CD14-positive monocyte (primary cell): ENCODE data around the gene SOWAHC. TPM values are rescaled to one million over a fixed set of nuclear protein-coding genes. Genes with fewer than 3 reads are reported as not detected.

Experiments used
- DNase-seq, 3 donors: peaks; one replicate each; pipeline ENCODE4 v3.0.0-alpha.2; 2011 to 2022
- H2AFZ ChIP-seq: 2 replicates; pipeline ENCODE4 v1.6.0; 2012; ENCODE audit warnings: mild to moderate bottlenecking, low read depth, low read length, inconsistent platforms; ENCODE audit not compliant: insufficient read depth, poor library complexity, severe bottlenecking
- H3K27ac ChIP-seq, 2 donors: 1 replicate in 1 of 2; 2 replicates in 1 of 2; pipeline ENCODE4 v1.5.1; 2012 to 2013; ENCODE audit warnings: low read length in 2 of 2, control low read depth in 1 of 2, inconsistent platforms in 1 of 2, low read depth in 1 of 2, mild to moderate bottlenecking in 1 of 2
- H3K27me3 ChIP-seq, 2 donors: one replicate each; pipeline versions ENCODE4 v1.6.0 to v1.6.1; 2011 to 2013; ENCODE audit warnings: low read length in 2 of 2; ENCODE audit not compliant: control insufficient read depth in 2 of 2, insufficient read depth in 2 of 2
- H3K36me3 ChIP-seq, 2 donors: replicated peaks in 1 of 2; 1 replicate in 1 of 2; 2 replicates in 1 of 2; pipeline versions ENCODE4 v1.5.1 to v1.6.1; 2012 to 2013; ENCODE audit warnings: low read length in 2 of 2, control low read depth in 1 of 2, inconsistent platforms in 1 of 2, mild to moderate bottlenecking in 1 of 2; ENCODE audit not compliant: insufficient read depth in 2 of 2, control insufficient read depth in 1 of 2
- H3K4me1 ChIP-seq, 2 donors: 1 replicate in 1 of 2; 2 replicates in 1 of 2; pipeline versions ENCODE4 v1.5.1 to v1.6.1; 2012 to 2013; ENCODE audit warnings: low read length in 2 of 2, control low read depth in 1 of 2, inconsistent platforms in 1 of 2, mild to moderate bottlenecking in 1 of 2, moderate library complexity in 1 of 2; ENCODE audit not compliant: insufficient read depth in 2 of 2, control insufficient read depth in 1 of 2
- H3K4me2 ChIP-seq: replicated peaks from 2 replicates; pipeline ENCODE3; 2012; ENCODE audit warnings: low read length, moderate library complexity, mild to moderate bottlenecking; ENCODE audit not compliant: poor library complexity, severe bottlenecking; ENCODE audit errors: extremely low read depth
- H3K4me3 ChIP-seq, 3 experiments: fragments of 200-600 bp in 1 of 3; sonication (generic) in 1 of 3; replicated peaks in 1 of 3; 1 replicate in 2 of 3; 2 replicates in 1 of 3; pipeline ENCODE4 v1.5.1; 2011 to 2013; ENCODE audit warnings: low read length in 3 of 3, mild to moderate bottlenecking in 3 of 3, control low read depth in 2 of 3, low read depth in 2 of 3, inconsistent platforms in 1 of 3, moderate library complexity in 1 of 3
- H3K79me2 ChIP-seq: 2 replicates; pipeline ENCODE4 v1.6.0; 2012; ENCODE audit warnings: mild to moderate bottlenecking, control low read depth, inconsistent platforms, low read length, moderate library complexity; ENCODE audit not compliant: insufficient read depth
- H3K9ac ChIP-seq: 2 replicates; pipeline ENCODE4 v1.6.0; 2017; ENCODE audit warnings: low read length, mild to moderate bottlenecking; ENCODE audit not compliant: insufficient read depth, poor library complexity, severe bottlenecking
- H3K9me3 ChIP-seq, 2 donors: replicated peaks in 1 of 2; 1 replicate in 1 of 2; 2 replicates in 1 of 2; pipeline versions ENCODE4 v1.5.1 to v1.6.1; 2012 to 2013; ENCODE audit warnings: low read length in 2 of 2, control low read depth in 1 of 2; ENCODE audit not compliant: control insufficient read depth in 1 of 2, insufficient read depth in 1 of 2
- H4K20me1 ChIP-seq: 2 replicates; pipeline ENCODE4 v1.6.0; 2012; ENCODE audit warnings: mild to moderate bottlenecking, low read length, control low read depth, moderate library complexity; ENCODE audit not compliant: insufficient read depth
- H3K27ac Mint-ChIP-seq, 7 donors: one replicate each; pipeline ENCODE4 v1.8.0; 2020; ENCODE audit warnings: mild to moderate bottlenecking in 7 of 7, mixed read lengths in 7 of 7, moderate library complexity in 6 of 7, inconsistent platforms in 2 of 7
- H3K27me3 Mint-ChIP-seq, 3 donors: one replicate each; pipeline ENCODE4 v1.8.0; 2021 to 2022; ENCODE audit warnings: low read depth in 3 of 3, mild to moderate bottlenecking in 3 of 3, mixed read lengths in 3 of 3, moderate library complexity in 3 of 3, inconsistent platforms in 1 of 3
- H3K36me3 Mint-ChIP-seq, 2 donors: one replicate each; pipeline ENCODE4 v1.8.0; 2020; ENCODE audit warnings: mixed read lengths in 2 of 2, inconsistent platforms in 1 of 2, mild to moderate bottlenecking in 1 of 2
- H3K4me1 Mint-ChIP-seq: one replicate; pipeline ENCODE4 v1.8.0; 2020; ENCODE audit warnings: mild to moderate bottlenecking, mixed read lengths
- H3K4me3 Mint-ChIP-seq, 2 donors: one replicate each; pipeline ENCODE4 v1.8.0; 2020; ENCODE audit warnings: mild to moderate bottlenecking in 2 of 2, mixed read lengths in 2 of 2, moderate library complexity in 1 of 2
- H3K9me3 Mint-ChIP-seq, 7 donors: one replicate each; pipeline ENCODE4 v1.8.0; 2020 to 2022; ENCODE audit warnings: mixed read lengths in 7 of 7, mild to moderate bottlenecking in 6 of 7, moderate library complexity in 6 of 7, inconsistent platforms in 2 of 7
- CTCF ChIP-seq: fragments of 200-600 bp; IDR thresholded peaks from one replicate; pipeline ENCODE4 v1.8.0; 2022; ENCODE audit warnings: antibody characterized with exemption, mild to moderate bottlenecking
- WGBS: methylation state at CpG from one replicate; pipeline ENCODE4 v1.1.5; 2013; ENCODE audit warnings: missing lambda C conversion rate; ENCODE audit not compliant: insufficient coverage; 5-methylcytosine and 5-hydroxymethylcytosine counted together
- intact Hi-C, 2 donors: fragments of 100-400 bp; cut with micrococcal nuclease; formaldehyde crosslinking; loops; one replicate each; pipeline versions ENCODE4 v1.15.0 to v1.15.1; 2023
- polyA plus RNA-seq, 3 donors: library from polyadenylated mRNA; depleted of rRNA in 1 of 3; unstranded in 2 of 3; stranded (reverse) in 1 of 3; fragments of 300-500 nt in 2 of 3; fragments of >200 nt in 1 of 3; fragmentation: Illumina TruSeq in 2 of 3; gene quantifications; 1 replicate in 2 of 3; 2 replicates in 1 of 3; pipeline ENCODE4 v1.2.3, GENCODE V29; 2012 to 2021

The SOWAHC gene
- polyA plus RNA-seq, 3 donors, result 1.1 to 3.4 (median 2.7) TPM

DNA sequence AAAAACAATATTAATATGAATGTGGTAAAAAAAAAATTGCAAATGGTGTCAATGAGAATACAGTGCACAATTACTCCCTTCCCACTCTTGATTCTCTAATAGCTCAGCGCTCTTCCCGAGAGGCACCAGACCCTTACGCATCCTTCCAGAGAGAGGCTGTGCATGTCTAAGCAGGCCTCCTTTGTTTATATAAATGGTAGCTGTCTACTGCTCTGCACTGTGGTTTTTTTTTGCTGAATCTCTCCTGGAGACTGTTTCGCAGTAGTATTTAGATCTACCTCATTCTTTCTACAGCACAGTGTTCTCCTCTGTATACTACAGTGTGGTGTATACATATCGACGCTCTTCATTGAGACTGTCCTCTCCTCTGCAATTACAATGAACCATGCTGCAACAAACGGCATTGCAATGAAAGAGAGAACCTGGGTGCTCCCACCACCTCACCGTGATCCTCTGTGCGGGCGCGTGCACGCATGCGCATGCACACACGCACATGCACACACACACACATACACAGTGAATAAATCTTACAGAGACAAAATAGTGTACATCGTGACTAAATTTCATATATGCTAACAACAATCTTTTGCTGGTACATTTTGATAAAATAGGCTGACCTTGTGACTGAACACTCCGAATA lies 19.8 kb upstream of the SOWAHC start:
- H3K4me1 Mint-ChIP-seq, result peaks cover 3% of the 10 kb centered on the region
- no peak overlapping the region for H3K9ac ChIP-seq
- H3K9me3 Mint-ChIP-seq, result no peaks in the 10 kb centered on the region
- no peaks in the 10 kb centered on the region for H3K9me3 ChIP-seq
- no peak overlapping the region for H3K27ac ChIP-seq
- no peak overlapping the region for H2AFZ ChIP-seq
- no peak overlapping the region for H3K27ac Mint-ChIP-seq
- intact Hi-C loops, result no loop called here
- no peak overlapping the region for H3K4me2 ChIP-seq
- no peaks in the 10 kb centered on the region for H3K79me2 ChIP-seq
- H3K27me3 Mint-ChIP-seq, result peaks cover 0 to 17% (median 10%) of the 10 kb centered on the region in 3 donors
- no peak for TF ChIP-seq CTCF
- no peak overlapping the region for H3K4me3 Mint-ChIP-seq
- no peak overlapping the region for H3K4me3 ChIP-seq
- WGBS, result 95% methylated on average over 9 of the region's 16 CpGs
- H3K4me1 ChIP-seq, result no peaks in the 10 kb centered on the region
- H3K36me3 Mint-ChIP-seq, result no peaks in the 10 kb centered on the region
- DNase-seq, result no peak
- H3K36me3 ChIP-seq, result no peaks in the 10 kb centered on the region
- H4K20me1 ChIP-seq, result peaks cover 7% of the 10 kb centered on the region
- no peaks in the 10 kb centered on the region for H3K27me3 ChIP-seq

- Mint-ChIP-seq H3K4me1 (peaks cover 3% of the 10 kb centered on the region), H3K27me3 (peaks cover 3 to 20% (median 16%) of the 10 kb centered on the region in 3 donors), H3K4me3 (no peak overlapping the region), H3K9me3 (no peaks in the 10 kb centered on the region), H3K36me3 (no peaks in the 10 kb centered on the region), H3K27ac (no peak overlapping the region)
- TF ChIP-seq CTCF, result no peak
- Histone ChIP-seq H3K4me1 (no peaks in the 10 kb centered on the region), H4K20me1 (peaks cover 7% of the 10 kb centered on the region), H3K79me2 (no peaks in the 10 kb centered on the region), H3K9me3 (no peaks in the 10 kb centered on the region), H2AFZ (no peak overlapping the region), H3K27ac (no peak overlapping the region), H3K36me3 (no peaks in the 10 kb centered on the region), H3K27me3 (no peaks in the 10 kb centered on the region), H3K4me2 (no peak overlapping the region), H3K4me3 (no peak overlapping the region), H3K9ac (no peak overlapping the region)
- no peak for DNase-seq
- WGBS, result 94% methylated on average over 1 of the region's 4 CpGs
- intact Hi-C loops, result no loop called here
Measured at GRCh38 chr2:109595644-109596043, 18.5 kb upstream of the SOWAHC start.
